CD4-positive, alpha-beta memory T cell (primary cell): ENCODE measurements around the gene DDX10. TPM values are rescaled to one million over a fixed set of nuclear protein-coding genes. Genes with fewer than 3 reads are reported as not detected.

Source experiments
- CTCF ChIA-PET: fragments of 350-600 bp; sonication (Branson Sonifier 250); formaldehyde crosslinking; loops from one replicate; lab custom pipeline; 2021; ENCODE audit warnings: inconsistent platforms; ENCODE audit not compliant: partially characterized antibody; lab: Charles Lee
- POLR2A ChIA-PET: fragments of 350-600 bp; sonication (Branson Sonifier 250); formaldehyde crosslinking; loops from one replicate; lab custom pipeline; 2021; ENCODE audit not compliant: partially characterized antibody; lab: Charles Lee
- DNase-seq, 5 donors: peaks; one replicate each; pipeline versions ENCODE4 v3.0.0 to v3.0.0-alpha.2; 2020 to 2022; ENCODE audit warnings: mixed read lengths in 1 of 5
- H3K27ac ChIP-seq: one replicate; pipeline ENCODE4 v1.7.0; 2013; ENCODE audit warnings: low read depth, low read length
- H3K27me3 ChIP-seq: 2 replicates; pipeline ENCODE4 v1.7.0; 2013; ENCODE audit warnings: mild to moderate bottlenecking, low read length, moderate library complexity; ENCODE audit not compliant: insufficient read depth
- H3K36me3 ChIP-seq: 2 replicates; pipeline ENCODE4 v1.7.0; 2013; ENCODE audit warnings: mild to moderate bottlenecking, low read length, moderate library complexity; ENCODE audit not compliant: insufficient read depth
- H3K4me1 ChIP-seq: 2 replicates; pipeline ENCODE4 v1.7.0; 2013; ENCODE audit warnings: mild to moderate bottlenecking, low read length, moderate library complexity; ENCODE audit not compliant: insufficient read depth
- H3K4me3 ChIP-seq, 2 donors: one replicate each; pipeline ENCODE4 v1.7.0; 2013; ENCODE audit warnings: low read length in 2 of 2, mild to moderate bottlenecking in 1 of 2
- H3K9me3 ChIP-seq, 2 donors: one replicate each; pipeline ENCODE4 v1.7.0; 2013; ENCODE audit warnings: low read length in 2 of 2, control low read depth in 1 of 2; ENCODE audit not compliant: control insufficient read depth in 1 of 2
- H3K27ac Mint-ChIP-seq, 7 donors: one replicate each; pipeline ENCODE4 v1.8.0; 2020 to 2021; ENCODE audit warnings: mixed read lengths in 7 of 7, mild to moderate bottlenecking in 6 of 7, inconsistent platforms in 3 of 7, moderate library complexity in 3 of 7
- H3K27me3 Mint-ChIP-seq, 2 donors: one replicate each; pipeline ENCODE4 v1.8.0; 2020 to 2021; ENCODE audit warnings: mixed read lengths in 2 of 2
- H3K36me3 Mint-ChIP-seq, 2 donors: one replicate each; pipeline ENCODE4 v1.8.0; 2020 to 2021; ENCODE audit warnings: mixed read lengths in 2 of 2, inconsistent platforms in 1 of 2, mild to moderate bottlenecking in 1 of 2
- H3K4me1 Mint-ChIP-seq, 4 donors: one replicate each; pipeline ENCODE4 v1.8.0; 2020 to 2021; ENCODE audit warnings: mixed read lengths in 4 of 4, mild to moderate bottlenecking in 1 of 4
- H3K4me3 Mint-ChIP-seq, 8 donors: one replicate each; pipeline ENCODE4 v1.8.0; 2020 to 2021; ENCODE audit warnings: mixed read lengths in 8 of 8, mild to moderate bottlenecking in 7 of 8, moderate library complexity in 6 of 8, inconsistent platforms in 3 of 8
- H3K9me3 Mint-ChIP-seq, 8 donors: one replicate each; pipeline ENCODE4 v1.8.0; 2020 to 2021; ENCODE audit warnings: mixed read lengths in 8 of 8, mild to moderate bottlenecking in 5 of 8, inconsistent platforms in 3 of 8, moderate library complexity in 1 of 8
- intact Hi-C: fragments of 100-400 bp; cut with micrococcal nuclease; formaldehyde crosslinking; loops from one replicate; pipeline ENCODE4 v1.15.1; 2023
- polyA plus RNA-seq, 2 donors: library from polyadenylated mRNA; unstranded; fragments of 300-500 nt; fragmentation: Illumina TruSeq; gene quantifications; one replicate each; pipeline ENCODE4 v1.2.3, GENCODE V29; 2021
- total RNA-seq, 2 experiments: library from RNA; stranded (reverse); gene quantifications; one replicate each; pipeline ENCODE4 v1.2.3, GENCODE V29; 2021

DDX10 gene
- total and polyA plus RNA-seq, 4 experiments from 2014 or later = 15.7 to 18.2 (median 16.7) TPM

- H3K27me3 Mint-ChIP-seq = no peaks in the 10 kb centered on the region
- Histone ChIP-seq H3K4me1 (no peaks in the 10 kb centered on the region), H3K36me3 (no peaks in the 10 kb centered on the region), H3K9me3 (no peaks in the 10 kb centered on the region), H3K27me3 (no peaks in the 10 kb centered on the region), H3K4me3 (no peak overlapping the region), H3K27ac (no peak overlapping the region)
- H3K27ac Mint-ChIP-seq = no peak overlapping the region
- no peak overlapping the region for H3K4me3 Mint-ChIP-seq
- H3K36me3 Mint-ChIP-seq = no peaks in the 10 kb centered on the region
- intact Hi-C loops = no loop called here
- no peak for DNase-seq
- no peaks in the 10 kb centered on the region for H3K4me1 Mint-ChIP-seq
- POLR2A ChIA-PET = no interaction called here
- H3K9me3 Mint-ChIP-seq = peaks cover 0 to 6% (median 0%) of the 10 kb centered on the region in 8 donors
- CTCF ChIA-PET = no interaction called here
Observed at GRCh38 chr11:108975641-108976071, 310.8 kb downstream of the DDX10 start.

- no peaks in the 10 kb centered on the region for H3K4me1 ChIP-seq
- ChIA-PET CTCF (no interaction called here), POLR2A (no interaction called here)
- no peak overlapping the region for H3K4me3 ChIP-seq
- intact Hi-C loops = no loop called here
- no peaks in the 10 kb centered on the region for H3K27me3 ChIP-seq
- peaks cover 0 to 6% (median 0%) of the 10 kb centered on the region in 8 donors for H3K9me3 Mint-ChIP-seq
- no peaks in the 10 kb centered on the region for H3K9me3 ChIP-seq
- peak overlapping the region in 1 of 7 donors; percentile 21 for H3K27ac Mint-ChIP-seq
- H3K27ac ChIP-seq = no peak overlapping the region
- no peak overlapping the region for H3K4me3 Mint-ChIP-seq
- no peaks in the 10 kb centered on the region for H3K36me3 ChIP-seq
- H3K4me1 Mint-ChIP-seq = no peaks in the 10 kb centered on the region
- DNase-seq = no peak
- peaks cover 2 to 4% of the 10 kb centered on the region in 2 donors for H3K27me3 Mint-ChIP-seq
- no peaks in the 10 kb centered on the region for H3K36me3 Mint-ChIP-seq
Observed at GRCh38 chr11:108983636-108984420, 319.0 kb downstream of the DDX10 start.

GRCh38 chr11:108984523-108984922 lies 319.7 kb downstream of the DDX10 start:
- DNase-seq = no peak
- Mint-ChIP-seq H3K27ac (no peak overlapping the region), H3K9me3 (peaks cover 0 to 7% (median 2%) of the 10 kb centered on the region in 8 donors), H3K36me3 (no peaks in the 10 kb centered on the region), H3K27me3 (peaks cover 2 to 4% of the 10 kb centered on the region in 2 donors), H3K4me1 (no peaks in the 10 kb centered on the region), H3K4me3 (no peak overlapping the region)
- H3K27ac ChIP-seq = no peak overlapping the region
- no peaks in the 10 kb centered on the region for H3K36me3 ChIP-seq
- no peaks in the 10 kb centered on the region for H3K9me3 ChIP-seq
- POLR2A ChIA-PET = no interaction called here
- no peak overlapping the region for H3K4me3 ChIP-seq
- H3K27me3 ChIP-seq = no peaks in the 10 kb centered on the region
- intact Hi-C loops = no loop called here
- H3K4me1 ChIP-seq = no peaks in the 10 kb centered on the region
- CTCF ChIA-PET = no interaction called here

- ChIA-PET CTCF (no interaction called here), POLR2A (no interaction called here)
- Histone ChIP-seq H3K4me3 (no peak overlapping the region), H3K4me1 (no peaks in the 10 kb centered on the region), H3K27me3 (no peaks in the 10 kb centered on the region), H3K36me3 (no peaks in the 10 kb centered on the region), H3K9me3 (no peaks in the 10 kb centered on the region), H3K27ac (no peak overlapping the region)
- Mint-ChIP-seq H3K9me3 (peaks cover 0 to 13% (median 6%) of the 10 kb centered on the region in 8 donors), H3K27ac (no peak overlapping the region), H3K4me3 (no peak overlapping the region), H3K27me3 (peaks cover 2 to 4% of the 10 kb centered on the region in 2 donors), H3K36me3 (no peaks in the 10 kb centered on the region), H3K4me1 (no peaks in the 10 kb centered on the region)
- no peak for DNase-seq
- intact Hi-C loops = no loop called here
Observed at GRCh38 chr11:108985236-108985944, 320.5 kb downstream of the DDX10 start.

- DNase-seq = no peak
- no peaks in the 10 kb centered on the region for H3K4me1 ChIP-seq
- H3K27me3 ChIP-seq = no peaks in the 10 kb centered on the region
- Mint-ChIP-seq H3K27me3 (peaks cover 2 to 4% of the 10 kb centered on the region in 2 donors), H3K27ac (no peak overlapping the region), H3K4me1 (no peaks in the 10 kb centered on the region), H3K4me3 (no peak overlapping the region), H3K9me3 (peaks cover 0 to 10% (median 7%) of the 10 kb centered on the region in 8 donors), H3K36me3 (no peaks in the 10 kb centered on the region)
- intact Hi-C loops = no loop called here
- H3K9me3 ChIP-seq = no peaks in the 10 kb centered on the region
- CTCF ChIA-PET = no interaction called here
- no peak overlapping the region for H3K4me3 ChIP-seq
- H3K36me3 ChIP-seq = no peaks in the 10 kb centered on the region
- no peak overlapping the region for H3K27ac ChIP-seq
- POLR2A ChIA-PET = no interaction called here
Observed at GRCh38 chr11:108985945-108986279, 321.0 kb downstream of the DDX10 start.

Other genes with a start within 250 kb of the DDX10 start
- under 1 TPM; 0.30 to 0.93 TPM for gene C11orf65, start 197.5 kb upstream of the DDX10 start, total RNA-seq
- gene C11orf65, start 197.5 kb upstream of the DDX10 start, polyA plus RNA-seq = 1 to 10 TPM in 1 of 2 donors, not detected in 1; 1.0 TPM
- gene POGLUT3, start 166.7 kb upstream of the DDX10 start, total RNA-seq = 1 to 10 TPM; 7.2 to 7.6 TPM
- gene POGLUT3, start 166.7 kb upstream of the DDX10 start, polyA plus RNA-seq = 10 to 100 TPM; 11.0 to 12.3 TPM
- gene EXPH5, start 71.3 kb upstream of the DDX10 start, total RNA-seq = 1 to 10 TPM; 2.6 to 4.0 TPM
- gene EXPH5, start 71.3 kb upstream of the DDX10 start, polyA plus RNA-seq = under 1 TPM; 0.39 to 0.86 TPM